H1 (cell line): ENCODE measurements around the gene SPATA6L. TPM values are rescaled to one million over a fixed set of nuclear protein-coding genes. Genes with fewer than 3 reads are reported as not detected.

Experiments used
- CTCF ChIA-PET: fragments of 300-600 bp; sonication (Branson Sonifier 250); formaldehyde crosslinking; loops from one replicate; lab custom pipeline; 2021; ENCODE audit not compliant: partially characterized antibody; lab: Charles Lee
- POLR2A ChIA-PET: fragments of 300-600 bp; sonication (Branson Sonifier 250); formaldehyde crosslinking; loops from one replicate; lab custom pipeline; 2021; ENCODE audit warnings: inconsistent platforms; ENCODE audit not compliant: partially characterized antibody; lab: Charles Lee
- DNase-seq, 2 experiments: peaks; one replicate each; pipeline versions ENCODE4 v3.0.0 to v3.0.0-alpha.2; 2010 to 2022; ENCODE audit warnings: low spot score in 2 of 2, low read depth in 1 of 2, mixed read lengths in 1 of 2
- FAIRE-seq: peaks from 2 replicates; lab custom pipeline; 2011; peaks lifted over from hg19 to GRCh38; lab: Jason Lieb, UNC
- H2AFZ ChIP-seq: 2 replicates; pipeline ENCODE4 v1.8.1; 2012; ENCODE audit warnings: low read length, inconsistent platforms
- H2AK5ac ChIP-seq: 2 replicates; pipeline ENCODE4 v1.6.1; 2013; ENCODE audit warnings: low read depth, low read length
- H2BK120ac ChIP-seq: replicated peaks from 2 replicates; pipeline ENCODE3; 2013; ENCODE audit warnings: low read depth, low read length, inconsistent platforms
- H2BK12ac ChIP-seq: 2 replicates; pipeline ENCODE4 v1.6.1; 2013; ENCODE audit warnings: low read depth, low read length
- H2BK15ac ChIP-seq: 2 replicates; pipeline ENCODE4 v1.6.1; 2013; ENCODE audit warnings: low read length
- H2BK20ac ChIP-seq: 2 replicates; pipeline ENCODE4 v1.6.1; 2013; ENCODE audit warnings: low read length
- H2BK5ac ChIP-seq: 2 replicates; pipeline ENCODE4 v1.6.1; 2013; ENCODE audit warnings: low read depth, low read length
- H3K14ac ChIP-seq: 2 replicates; pipeline ENCODE4 v1.6.1; 2013; ENCODE audit warnings: inconsistent platforms; ENCODE audit not compliant: insufficient read length
- H3K18ac ChIP-seq: 2 replicates; pipeline ENCODE4 v1.6.1; 2013; ENCODE audit warnings: low read length; ENCODE audit errors: extremely low read depth
- H3K23ac ChIP-seq: 2 replicates; pipeline ENCODE4 v1.6.1; 2013; ENCODE audit warnings: inconsistent platforms; ENCODE audit not compliant: insufficient read length
- H3K23me2 ChIP-seq: 2 replicates; pipeline ENCODE4 v1.6.1; 2013; ENCODE audit warnings: low read depth, low read length
- H3K27ac ChIP-seq: 2 replicates; pipeline ENCODE4 v1.6.1; 2011; ENCODE audit warnings: low read depth, low read length, inconsistent platforms
- H3K27me3 ChIP-seq, 4 experiments: replicated peaks in 1 of 4; 1 replicate in 1 of 4; 2 replicates in 3 of 4; pipeline versions ENCODE4 v1.6.1 to v1.8.1; 2011 to 2013; ENCODE audit warnings: low read length in 3 of 4, mild to moderate bottlenecking in 3 of 4, inconsistent platforms in 2 of 4, mixed read lengths in 2 of 4, moderate library complexity in 1 of 4; ENCODE audit not compliant: control insufficient read depth in 3 of 4, insufficient read depth in 3 of 4; ENCODE audit errors: extremely low read depth in 1 of 4
- H3K36me3 ChIP-seq, 4 experiments: 2 replicates each; pipeline versions ENCODE4 v1.6.1 to v1.8.1; 2011 to 2013; ENCODE audit warnings: mild to moderate bottlenecking in 4 of 4, low read length in 3 of 4, moderate library complexity in 2 of 4, control low read depth in 1 of 4, inconsistent platforms in 1 of 4; ENCODE audit not compliant: insufficient read depth in 4 of 4, control insufficient read depth in 2 of 4
- H3K4ac ChIP-seq: replicated peaks from 2 replicates; pipeline ENCODE3; 2013; ENCODE audit warnings: low read length, low read depth, mixed read lengths, inconsistent platforms; ENCODE audit not compliant: insufficient read length
- H3K4me1 ChIP-seq, 4 experiments: replicated peaks in 1 of 4; 1 replicate in 1 of 4; 2 replicates in 3 of 4; pipeline versions ENCODE4 v1.6.1 to v1.8.1; 2011 to 2013; ENCODE audit warnings: low read length in 3 of 4, inconsistent platforms in 2 of 4, mixed read lengths in 1 of 4; ENCODE audit not compliant: insufficient read depth in 4 of 4, control insufficient read depth in 3 of 4
- H3K4me2 ChIP-seq, 2 experiments: 2 replicates each; pipeline versions ENCODE4 v1.6.1 to v1.8.1; 2011 to 2013; ENCODE audit warnings: low read depth in 2 of 2, low read length in 2 of 2, control low read depth in 1 of 2, inconsistent platforms in 1 of 2, mild to moderate bottlenecking in 1 of 2; ENCODE audit not compliant: insufficient read depth in 1 of 2
- H3K4me3 ChIP-seq, 4 experiments: fragments of 200-600, 300-600 bp in 1 of 4; sonication (generic), shearing (Covaris generic), sonication (Bioruptor Twin) in 1 of 4; 2 replicates each; pipeline versions ENCODE4 v1.5.1 to v1.8.1; 2011 to 2016; ENCODE audit warnings: low read length in 4 of 4, low read depth in 3 of 4, control low read depth in 2 of 4, inconsistent platforms in 2 of 4, mild to moderate bottlenecking in 2 of 4, mixed read lengths in 1 of 4, moderate library complexity in 1 of 4; ENCODE audit not compliant: insufficient read depth in 2 of 4; ENCODE audit errors: extremely low read depth in 1 of 4
- H3K56ac ChIP-seq: replicated peaks from 2 replicates; pipeline ENCODE3; 2013; ENCODE audit warnings: low read depth, mild to moderate bottlenecking, mixed read lengths, low read length, inconsistent platforms; ENCODE audit not compliant: insufficient read length
- H3K79me1 ChIP-seq: 2 replicates; pipeline ENCODE4 v1.6.1; 2013; ENCODE audit warnings: low read depth, low read length, control low read depth
- H3K79me2 ChIP-seq, 2 experiments: 2 replicates each; pipeline versions ENCODE4 v1.6.1 to v1.8.1; 2012 to 2013; ENCODE audit warnings: low read length in 2 of 2, mild to moderate bottlenecking in 2 of 2, inconsistent platforms in 1 of 2; ENCODE audit not compliant: insufficient read depth in 2 of 2, control insufficient read depth in 1 of 2
- H3K9ac ChIP-seq, 4 experiments: replicated peaks in 1 of 4; 1 replicate in 1 of 4; 2 replicates in 3 of 4; pipeline versions ENCODE4 v1.6.1 to v1.8.1; 2011 to 2013; ENCODE audit warnings: low read depth in 3 of 4, low read length in 3 of 4, control low read depth in 2 of 4, mild to moderate bottlenecking in 2 of 4, moderate library complexity in 2 of 4, inconsistent platforms in 1 of 4; ENCODE audit errors: extremely low read depth in 1 of 4
- H3K9me3 ChIP-seq, 2 experiments: 2 replicates each; pipeline versions ENCODE4 v1.6.1 to v1.8.1; 2012 to 2013; ENCODE audit warnings: mild to moderate bottlenecking in 2 of 2, moderate library complexity in 2 of 2, control low read depth in 1 of 2, inconsistent platforms in 1 of 2, low read depth in 1 of 2, low read length in 1 of 2, mixed read lengths in 1 of 2; ENCODE audit not compliant: insufficient read depth in 2 of 2
- H4K20me1 ChIP-seq, 2 experiments: replicated peaks in 1 of 2; 2 replicates each; pipeline versions ENCODE3 to v1.8.1; 2011 to 2013; ENCODE audit warnings: inconsistent platforms in 2 of 2, low read length in 2 of 2, mild to moderate bottlenecking in 1 of 2; ENCODE audit not compliant: insufficient read depth in 2 of 2, control insufficient read depth in 1 of 2
- H4K5ac ChIP-seq: 2 replicates; pipeline ENCODE4 v1.6.1; 2013; ENCODE audit warnings: low read length, low read depth, mixed read lengths, inconsistent platforms; ENCODE audit not compliant: insufficient read length
- H4K8ac ChIP-seq: 2 replicates; pipeline ENCODE4 v1.8.0; 2013; ENCODE audit warnings: mild to moderate bottlenecking, moderate library complexity, low read length, inconsistent platforms; ENCODE audit not compliant: insufficient read depth; ENCODE audit errors: extremely low read depth
- H4K91ac ChIP-seq: replicated peaks from 2 replicates; pipeline ENCODE3; 2013; ENCODE audit warnings: low read length, mixed read lengths, inconsistent platforms; ENCODE audit not compliant: insufficient read length
- CREB1 ChIP-seq: IDR thresholded peaks from 2 replicates; pipeline ENCODE4 v1.6.1; 2012; ENCODE audit warnings: inconsistent platforms
- POLR2A ChIP-seq, 2 experiments: IDR thresholded peaks; 1 replicate in 1 of 2; 2 replicates in 1 of 2; pipeline ENCODE4 v1.6.1; 2011; ENCODE audit warnings: low read depth in 2 of 2, low read length in 2 of 2, mild to moderate bottlenecking in 2 of 2; ENCODE audit errors: control extremely low read depth in 1 of 2
- SUZ12 ChIP-seq: fragments of 200-600 bp; sonication (generic); IDR thresholded peaks from 2 replicates; pipeline ENCODE4 v1.6.1; 2012; ENCODE audit warnings: mild to moderate bottlenecking, inconsistent platforms, low read length, moderate library complexity, mixed read lengths
- TAF1 ChIP-seq: IDR thresholded peaks from 2 replicates; pipeline ENCODE4 v1.6.1; 2011; ENCODE audit warnings: mild to moderate bottlenecking, low read depth, low read length
- WGBS, 2 experiments: shearing (Covaris generic) in 1 of 2; methylation state at CpG; one replicate each; pipeline versions ENCODE4 v1.1.6 to v1.1.7; 2013 to 2015; ENCODE audit warnings: low lambda C conversion rate in 2 of 2, mixed read lengths in 2 of 2, inconsistent platforms in 1 of 2, low coverage in 1 of 2, missing lambda C conversion rate in 1 of 2; ENCODE audit not compliant: insufficient replicate concordance in 2 of 2, insufficient coverage in 1 of 2, insufficient read length in 1 of 2; ENCODE audit errors: extremely low coverage in 1 of 2, missing lambda C conversion rate in 1 of 2; 5-methylcytosine and 5-hydroxymethylcytosine counted together
- polyA plus RNA-seq, 7 experiments: library from polyadenylated mRNA; depleted of rRNA in 3 of 7; stranded (reverse) in 5 of 7; unstranded in 2 of 7; fragments of >200 nt in 5 of 7; fragments of 200-250 nt in 2 of 7; gene quantifications; 1 replicate in 5 of 7; 2 replicates in 1 of 7; 4 replicates in 1 of 7; pipeline versions ENCODE4 v1.2.1 to v1.2.3, GENCODE V29; 2011 to 2013; ENCODE audit warnings: missing spikeins in 2 of 7, mixed read lengths in 2 of 7
- total RNA-seq: library from RNA; stranded (reverse); fragmentation: NEBNext Ultra II Directional; extraction: Animal tissue kit (Norgen Biotek cat#: 25700); gene quantifications from 2 replicates; pipeline ENCODE4 v1.2.1, GENCODE V29; 2021
- TF ChIP-seq, protein P1 (sequence below): IDR thresholded peaks from 2 replicates; pipeline ENCODE4 v1.6.1; 2012; ENCODE audit warnings: inconsistent platforms

SPATA6L gene
- total and polyA plus RNA-seq, 2 of the 8 experiments (the other 6 are each of a cell fraction or from before 2014, with no cell fraction given), result 0.57 to 1.1 TPM

GRCh38 chr9:4588721-4589120 lies 77.6 kb downstream of the SPATA6L start:
- H2BK20ac ChIP-seq, result no peak overlapping the region
- no peak overlapping the region for H2AK5ac ChIP-seq
- no peak overlapping the region for H2BK15ac ChIP-seq
- no peak overlapping the region for H3K18ac ChIP-seq
- no peaks in the 10 kb centered on the region for H3K27me3 ChIP-seq
- no peak overlapping the region for H3K27ac ChIP-seq
- H3K56ac ChIP-seq, result no peak overlapping the region
- H3K23ac ChIP-seq, result no peak overlapping the region
- TF ChIP-seq, protein P1, sequence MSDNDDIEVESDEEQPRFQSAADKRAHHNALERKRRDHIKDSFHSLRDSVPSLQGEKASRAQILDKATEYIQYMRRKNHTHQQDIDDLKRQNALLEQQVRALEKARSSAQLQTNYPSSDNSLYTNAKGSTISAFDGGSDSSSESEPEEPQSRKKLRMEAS, result no peak
- TF ChIP-seq SUZ12, result no peak
- no peak for TF ChIP-seq POLR2A (IDR thresholded peaks at IDR 0.05; ENCODE audit: control extremely low read depth in 1 of 2, low read depth in 2 of 2, low read length in 2 of 2)
- no peak for TF ChIP-seq CREB1
- no peak for TF ChIP-seq TAF1
- DNase-seq (no peak), FAIRE-seq (no peak)
- peaks cover 0 to 5% (median 0%) of the 10 kb centered on the region in 4 experiments; a peak in 1 of 7 replicates for H3K4me1 ChIP-seq
- no peak overlapping the region for H3K14ac ChIP-seq
- 81% methylated on average over 2 of the region's 2 CpGs; no CpG with 5 or more reads in 1 of the 2 experiments for WGBS, 2 experiments
- no peak overlapping the region for H2BK120ac ChIP-seq
- no peaks in the 10 kb centered on the region for H3K79me1 ChIP-seq
- H4K91ac ChIP-seq, result no peak overlapping the region
- ChIA-PET POLR2A (interaction anchor here (0.7 to 1.0 kb wide), 2 partner anchors 16 to 49 kb away, joined by 3 read pairs; no protein-coding TSS in a partner anchor), CTCF (interaction anchor here (0.6 to 2.6 kb wide), 13 partner anchors 8 to 1020 kb away, joined by 3 to 10 read pairs (median 3); no protein-coding TSS in a partner anchor)
- H3K79me2 ChIP-seq, result no peaks in the 10 kb centered on the region
- no peak overlapping the region for H3K9ac ChIP-seq
- no peak overlapping the region for H3K4me3 ChIP-seq
- H3K4me2 ChIP-seq, result no peak overlapping the region
- no peaks in the 10 kb centered on the region for H3K36me3 ChIP-seq
- no peaks in the 10 kb centered on the region for H3K23me2 ChIP-seq
- H2BK5ac ChIP-seq, result no peak overlapping the region
- H3K9me3 ChIP-seq, result no peaks in the 10 kb centered on the region
- no peak overlapping the region for H2BK12ac ChIP-seq
- no peak overlapping the region for H3K4ac ChIP-seq
- no peak overlapping the region for H4K8ac ChIP-seq
- no peak overlapping the region for H2AFZ ChIP-seq
- H4K20me1 ChIP-seq, result no peaks in the 10 kb centered on the region
- no peak overlapping the region for H4K5ac ChIP-seq
